Cardiac fibroblast (primary cell): ENCODE measurements around the gene GLUD2.
"Not testable (repeated sequence)": the region's sequence is repeated elsewhere in the genome, so short reads cannot be mapped to it uniquely, and the experiment has no call there.

Experiments
- DNase-seq, 2 donors: peaks; one replicate each; pipeline versions ENCODE4 v3.0.0 to v3.0.0-alpha.2; 2010; ENCODE audit warnings: low read depth in 2 of 2
- H3K4me3 ChIP-seq, 2 donors: replicated peaks in 1 of 2; 1 replicate in 1 of 2; 2 replicates in 1 of 2; pipeline ENCODE4 v1.5.1; 2011; ENCODE audit warnings: low read depth in 2 of 2, low read length in 2 of 2, mild to moderate bottlenecking in 2 of 2, moderate library complexity in 1 of 2
- TF ChIP-seq, protein P1 (sequence below): IDR thresholded peaks from one replicate; pipeline ENCODE4 v1.5.1; 2011; ENCODE audit warnings: low read depth, mild to moderate bottlenecking, low read length, inconsistent platforms

The GLUD2 gene

DNA sequence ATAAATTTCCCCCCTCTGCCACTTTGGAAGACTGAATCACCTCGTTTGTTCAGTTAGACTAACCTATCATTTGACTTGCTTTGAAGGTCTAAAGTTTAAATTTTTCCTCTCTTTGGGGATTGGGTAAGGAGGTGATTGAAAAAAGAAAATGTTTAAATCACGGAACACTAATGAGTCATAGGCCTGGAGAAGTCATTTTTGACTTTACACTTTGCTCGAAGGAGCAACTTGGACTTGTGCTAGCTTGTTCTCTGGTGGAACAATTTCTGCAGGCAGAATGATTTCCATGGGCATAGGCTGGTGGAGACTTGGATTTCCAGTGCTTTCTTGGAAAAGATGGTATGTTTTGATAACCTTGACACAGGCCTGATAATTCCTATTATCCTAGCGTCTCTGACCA lies 10.5 kb upstream of the GLUD2 start:
- DNase-seq, result no peak
- H3K4me3 ChIP-seq, result no peak overlapping the region
- TF ChIP-seq, protein P1, sequence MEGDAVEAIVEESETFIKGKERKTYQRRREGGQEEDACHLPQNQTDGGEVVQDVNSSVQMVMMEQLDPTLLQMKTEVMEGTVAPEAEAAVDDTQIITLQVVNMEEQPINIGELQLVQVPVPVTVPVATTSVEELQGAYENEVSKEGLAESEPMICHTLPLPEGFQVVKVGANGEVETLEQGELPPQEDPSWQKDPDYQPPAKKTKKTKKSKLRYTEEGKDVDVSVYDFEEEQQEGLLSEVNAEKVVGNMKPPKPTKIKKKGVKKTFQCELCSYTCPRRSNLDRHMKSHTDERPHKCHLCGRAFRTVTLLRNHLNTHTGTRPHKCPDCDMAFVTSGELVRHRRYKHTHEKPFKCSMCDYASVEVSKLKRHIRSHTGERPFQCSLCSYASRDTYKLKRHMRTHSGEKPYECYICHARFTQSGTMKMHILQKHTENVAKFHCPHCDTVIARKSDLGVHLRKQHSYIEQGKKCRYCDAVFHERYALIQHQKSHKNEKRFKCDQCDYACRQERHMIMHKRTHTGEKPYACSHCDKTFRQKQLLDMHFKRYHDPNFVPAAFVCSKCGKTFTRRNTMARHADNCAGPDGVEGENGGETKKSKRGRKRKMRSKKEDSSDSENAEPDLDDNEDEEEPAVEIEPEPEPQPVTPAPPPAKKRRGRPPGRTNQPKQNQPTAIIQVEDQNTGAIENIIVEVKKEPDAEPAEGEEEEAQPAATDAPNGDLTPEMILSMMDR, result no peak

DNA sequence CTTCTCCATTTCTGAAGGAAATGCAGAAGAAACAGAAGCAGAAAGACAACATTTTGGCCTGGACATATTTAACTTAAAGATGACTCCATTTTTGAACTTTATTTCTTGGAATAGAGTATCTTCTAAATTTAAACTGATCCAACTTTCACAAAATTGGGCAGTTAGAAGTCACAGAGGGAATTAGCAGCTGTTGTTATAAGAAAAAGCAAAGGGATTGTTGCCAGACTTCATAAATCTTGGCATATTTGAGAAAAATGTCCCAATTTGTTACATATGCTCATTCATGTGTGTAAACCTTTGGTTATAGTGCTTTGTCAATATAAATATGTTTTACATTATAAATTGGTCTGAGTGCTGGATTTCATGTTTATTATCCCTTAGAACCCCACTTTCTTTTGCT lies 3.4 kb downstream of the GLUD2 start:
- no peak for DNase-seq
- H3K4me3 ChIP-seq, result no peak overlapping the region
- TF ChIP-seq, protein P1, result no peak

DNA sequence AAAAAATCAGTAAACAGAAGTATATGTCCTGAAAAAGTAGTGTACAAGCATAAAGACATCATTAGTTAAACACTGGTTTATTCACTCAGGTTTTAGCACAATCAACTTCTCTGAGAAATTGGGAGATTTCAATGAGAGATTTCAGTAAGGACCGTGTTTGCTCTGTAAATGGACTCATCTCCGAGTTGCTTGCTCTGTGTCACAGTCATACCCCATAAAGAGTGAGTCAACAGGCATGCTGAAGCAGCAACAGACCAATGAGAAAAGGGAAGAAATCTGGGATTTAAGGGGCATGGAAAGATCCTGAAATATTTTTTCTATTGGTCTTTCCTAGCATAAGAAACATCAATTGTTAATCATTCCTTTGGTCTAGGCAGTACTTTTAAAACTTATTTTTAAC lies 4.7 kb downstream of the GLUD2 start:
- no peak overlapping the region for H3K4me3 ChIP-seq
- DNase-seq, result no peak
- TF ChIP-seq, protein P1, result no peak

DNA sequence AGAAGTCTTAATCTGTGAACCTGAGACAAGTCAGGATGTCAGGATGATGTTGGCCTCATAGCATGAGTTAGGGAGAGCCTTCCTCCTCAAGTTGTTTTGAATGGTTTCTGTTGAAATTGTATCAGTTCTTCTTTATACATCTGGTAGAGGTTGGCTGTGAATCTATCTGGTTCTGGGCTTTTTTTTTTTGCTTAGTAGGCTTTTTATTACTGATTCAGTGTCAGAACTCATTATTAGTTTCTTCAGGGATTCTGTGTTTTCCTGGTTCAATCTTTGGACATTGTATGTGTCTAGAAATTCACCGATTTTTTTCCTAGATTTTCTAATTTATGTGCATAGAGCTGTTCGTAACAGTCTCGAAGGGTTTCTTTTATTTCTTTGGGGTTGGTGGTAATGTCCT lies 14.9 kb downstream of the GLUD2 start:
- H3K4me3 ChIP-seq, result no peak overlapping the region
- no peak for DNase-seq
- TF ChIP-seq, protein P1, result no peak

DNA sequence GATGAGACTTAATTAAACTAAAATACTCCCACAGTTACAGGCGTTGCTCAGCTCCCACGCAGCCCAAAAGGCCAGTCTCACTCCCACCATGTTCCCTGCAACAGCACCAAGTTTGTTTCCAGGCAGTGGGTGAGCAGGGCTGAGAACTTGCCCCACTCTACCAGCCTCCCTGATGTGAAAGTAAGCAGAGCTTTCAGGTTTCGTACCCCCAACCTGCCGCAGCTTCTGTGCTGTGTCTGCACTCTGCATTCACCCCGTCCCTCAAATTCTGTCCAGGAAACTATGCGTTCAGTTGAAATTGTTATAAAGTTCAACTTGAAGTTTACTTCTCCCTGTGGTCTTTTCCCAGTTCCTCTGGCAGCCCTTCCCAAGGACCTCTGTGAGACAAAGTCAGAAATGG lies 17.2 kb downstream of the GLUD2 start:
- H3K4me3 ChIP-seq, result no peak overlapping the region
- DNase-seq, result no peak
- TF ChIP-seq, protein P1, result no peak

DNA sequence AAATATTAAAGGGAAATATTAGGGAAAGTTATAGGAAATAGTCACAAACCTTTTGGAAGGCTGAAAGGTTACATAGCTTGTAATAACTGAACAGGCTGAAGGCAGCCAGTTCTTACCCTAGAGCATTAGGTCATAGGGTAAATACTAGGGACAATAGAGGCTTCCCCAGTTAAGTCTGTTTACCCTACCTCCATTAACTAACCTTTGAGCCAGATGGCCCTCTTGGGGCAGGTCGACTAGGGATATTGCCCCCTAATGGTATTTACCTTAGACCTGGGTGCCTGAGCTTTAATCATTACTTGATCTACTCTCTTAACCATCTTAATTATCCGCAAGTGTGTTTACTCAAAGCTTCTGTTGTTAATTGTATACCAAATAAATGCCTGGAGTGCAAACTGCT lies 36.8 kb downstream of the GLUD2 start:
- H3K4me3 ChIP-seq, DNase-seq: not testable (repeated sequence)

DNA sequence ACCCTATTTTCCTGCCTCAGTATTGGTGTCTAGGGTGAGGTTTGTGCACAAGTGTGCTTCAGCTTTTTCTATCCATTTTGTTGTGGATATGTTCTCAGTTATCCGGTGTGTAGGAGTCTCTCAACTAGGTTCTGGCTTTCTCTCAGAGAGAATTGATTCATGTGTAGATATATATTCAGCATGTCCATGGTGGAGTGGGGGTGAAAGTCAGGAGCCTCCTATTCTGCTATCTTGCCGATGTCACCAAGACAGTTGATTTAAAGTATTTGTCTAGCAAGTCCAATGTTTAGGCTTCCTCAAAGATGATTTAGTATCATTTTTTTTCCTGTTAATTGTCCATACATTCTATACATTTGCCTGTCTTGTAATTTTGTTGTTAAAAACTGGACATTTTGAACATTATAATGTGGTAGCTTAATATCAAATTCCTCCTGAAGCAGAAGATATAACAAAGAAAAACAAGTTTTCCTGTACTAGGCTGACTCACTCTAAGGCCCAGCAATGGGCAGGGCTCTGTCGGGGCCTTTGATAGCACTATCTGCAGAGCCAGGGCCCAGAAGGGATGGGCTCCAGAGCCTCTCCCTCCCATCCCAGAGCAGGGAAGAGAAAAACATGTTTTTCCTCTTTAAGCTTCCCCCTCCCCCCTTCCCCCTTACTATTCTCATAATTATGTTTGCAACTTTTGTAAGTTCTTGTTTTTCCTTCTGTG lies 37.6 kb downstream of the GLUD2 start:
- TF ChIP-seq, protein P1, result no peak
- no peak for DNase-seq
- H3K4me3 ChIP-seq, result no peak overlapping the region
